HepG2 (cell line): ENCODE data around the gene STUB1. TPM values are rescaled to one million over a fixed set of nuclear protein-coding genes. Genes with fewer than 3 reads are reported as not detected.

Experiments
- CEBPZ ChIP-seq: IDR thresholded peaks from 2 replicates; pipeline ENCODE4 v1.6.1; 2012; ENCODE audit warnings: low read length, improper control_type of control experiment
- GLI4 ChIP-seq: sonication (generic); formaldehyde crosslinking; IDR thresholded peaks from 2 replicates; pipeline ENCODE4 v1.5.1; 2020; ENCODE audit warnings: missing genetic modification reagents, mild to moderate bottlenecking, moderate library complexity, borderline replicate concordance
- GTF3A ChIP-seq: sonication (generic); formaldehyde crosslinking; conservative IDR thresholded peaks from 2 replicates; pipeline ENCODE4 v1.4.0; 2020; ENCODE audit warnings: mild to moderate bottlenecking, missing genetic modification reagents
- HDAC6 ChIP-seq: fragments of 200-600 bp; sonication (generic); IDR thresholded peaks from 2 replicates; pipeline ENCODE4 v1.7.0; 2017; ENCODE audit warnings: mild to moderate bottlenecking, antibody characterized with exemption, low read length, low read depth
- HOXA7 ChIP-seq: sonication (generic); formaldehyde crosslinking; IDR thresholded peaks from 2 replicates; pipeline ENCODE4 v1.8.1; 2022; ENCODE audit warnings: mild to moderate bottlenecking, missing genetic modification reagents, moderate library complexity
- IKZF4 ChIP-seq: sonication (generic); formaldehyde crosslinking; IDR thresholded peaks from 2 replicates; pipeline ENCODE4 v1.5.1; 2020; ENCODE audit warnings: borderline replicate concordance, mild to moderate bottlenecking, low read depth, missing genetic modification reagents; ENCODE audit errors: not compliant biosample characterization
- JUND ChIP-seq: sonication (generic); formaldehyde crosslinking; IDR thresholded peaks from 2 replicates; pipeline ENCODE4 v1.8.0; 2022; ENCODE audit warnings: mild to moderate bottlenecking, missing genetic modification reagents
- MEF2D ChIP-seq: sonication (generic); formaldehyde crosslinking; IDR thresholded peaks from 2 replicates; pipeline ENCODE4 v1.5.1; 2020; ENCODE audit warnings: mild to moderate bottlenecking, missing genetic modification reagents
- MXD4 ChIP-seq: IDR thresholded peaks from 2 replicates; pipeline ENCODE4 v1.6.1; 2016; ENCODE audit warnings: mild to moderate bottlenecking, missing biosample characterization, missing genetic modification reagents
- SIX4 ChIP-seq: sonication (generic); formaldehyde crosslinking; IDR thresholded peaks from 2 replicates; pipeline ENCODE4 v1.4.0; 2020; ENCODE audit warnings: missing genetic modification reagents
- SMARCC2 ChIP-seq: fragments of 450-650 bp; IDR thresholded peaks from 2 replicates; pipeline ENCODE4 v1.6.1; 2017; ENCODE audit warnings: antibody characterized with exemption, mild to moderate bottlenecking
- THAP11 ChIP-seq: IDR thresholded peaks from 2 replicates; pipeline ENCODE4 v1.6.1; 2016; ENCODE audit warnings: missing biosample characterization, missing genetic modification reagents
- YY1 ChIP-seq: IDR thresholded peaks from 2 replicates; pipeline ENCODE4 v1.6.1; 2011; ENCODE audit warnings: low read length, low read depth, moderate library complexity, mild to moderate bottlenecking; ENCODE audit not compliant: insufficient read depth, insufficient replicate concordance
- ZBTB44 ChIP-seq: sonication (generic); formaldehyde crosslinking; IDR thresholded peaks from 2 replicates; pipeline ENCODE4 v1.4.0; 2020; ENCODE audit warnings: missing genetic modification reagents
- ZNF235 ChIP-seq: sonication (generic); formaldehyde crosslinking; IDR thresholded peaks from 2 replicates; pipeline ENCODE4 v1.8.1; 2023; ENCODE audit warnings: mild to moderate bottlenecking, missing genetic modification reagents, borderline replicate concordance
- ZNF740 ChIP-seq: sonication (generic); formaldehyde crosslinking; IDR thresholded peaks from 2 replicates; pipeline ENCODE4 v1.4.0; 2020; ENCODE audit warnings: missing genetic modification reagents
- ZNF781 ChIP-seq: sonication (generic); formaldehyde crosslinking; IDR thresholded peaks from 2 replicates; pipeline ENCODE4 v1.5.1; 2020; ENCODE audit warnings: borderline replicate concordance, mild to moderate bottlenecking, missing genetic modification reagents; ENCODE audit errors: not compliant biosample characterization
- polyA plus RNA-seq, 8 experiments: library from polyadenylated mRNA; depleted of rRNA in 3 of 8; stranded (reverse) in 7 of 8; unstranded in 1 of 8; fragments of >200 nt; fragmentation: Illumina TruSeq in 4 of 8; extraction: Trizol in 4 of 8; gene quantifications; 2 replicates each; pipeline versions ENCODE4 v1.2.1 to v1.2.3, GENCODE V29; 2011 to 2016; ENCODE audit warnings: low read depth in 4 of 8, missing spikeins in 1 of 8, mixed read lengths in 1 of 8; ENCODE audit not compliant: insufficient read depth in 1 of 8
- total RNA-seq, 5 experiments: library from RNA; depleted of rRNA; stranded (reverse); fragments of >200 nt; fragmentation: Illumina TruSeq; extraction: Trizol; gene quantifications; 2 replicates each; pipeline ENCODE4 v1.2.3, GENCODE V29; 2016; ENCODE audit warnings: low read depth in 1 of 5

The STUB1 gene
- total and polyA plus RNA-seq, 2 of the 13 experiments (the other 11 are each of a cell fraction or from before 2014, with no cell fraction given) = 52.9 to 78.2 TPM

GRCh38 chr16:714558-715476 lies 34.6 kb downstream of the STUB1 start, which contains the start of gene METRN (continued):
- TF ChIP-seq GLI4 = no peak
- no peak for TF ChIP-seq ZBTB44 (CRISPR knock-in tag)
- no peak for TF ChIP-seq MEF2D
- TF ChIP-seq GTF3A = no peak
- no peak for TF ChIP-seq HDAC6
- TF ChIP-seq ZNF781 (CRISPR knock-in tag) = no peak
- TF ChIP-seq SIX4 (CRISPR knock-in tag) = no peak
- no peak for TF ChIP-seq THAP11 (CRISPR knock-in tag)
- TF ChIP-seq JUND (CRISPR knock-in tag) = no peak
- no peak for TF ChIP-seq ZNF235 (CRISPR knock-in tag)
- no peak for TF ChIP-seq MXD4
- TF ChIP-seq SMARCC2 = no peak
- TF ChIP-seq CEBPZ = no peak
- TF ChIP-seq ZNF740 = peak; percentile 98
- no peak for TF ChIP-seq HOXA7 (CRISPR knock-in tag)
- no peak for TF ChIP-seq YY1
- TF ChIP-seq IKZF4 (CRISPR knock-in tag) = no peak
- TF ChIP-seq, all 625 proteins: peak for 63
